Sigmoid colon (tissue), 7 donors: Measurements from ENCODE around the gene RAPGEF2. TPM values are rescaled to one million over a fixed set of nuclear protein-coding genes. Genes with fewer than 3 reads are reported as not detected.

Experiments used
- DNase-seq: peaks from one replicate; pipeline ENCODE4 v3.0.0-alpha.2; 2019
- H3K27ac ChIP-seq, 4 donors: fragments of 200-600 bp; sonication (generic); one replicate each; pipeline ENCODE4 v1.5.1; 2016 to 2019; ENCODE audit warnings: mild to moderate bottlenecking in 1 of 4
- H3K27me3 ChIP-seq, 3 donors: fragments of 200-600 bp; sonication (generic); one replicate each; pipeline ENCODE4 v1.5.1; 2019; ENCODE audit warnings: mild to moderate bottlenecking in 1 of 3
- H3K36me3 ChIP-seq, 4 donors: fragments of 200-600 bp; sonication (generic); one replicate each; pipeline ENCODE4 v1.5.1; 2016 to 2019
- H3K4me1 ChIP-seq, 4 donors: fragments of 200-600 bp; sonication (generic); one replicate each; pipeline ENCODE4 v1.5.1; 2017 to 2019
- H3K4me3 ChIP-seq, 4 donors: fragments of 200-600 bp; sonication (generic); one replicate each; pipeline ENCODE4 v1.5.1; 2017 to 2019; ENCODE audit warnings: mild to moderate bottlenecking in 2 of 4, moderate library complexity in 1 of 4
- H3K9me3 ChIP-seq, 4 donors: fragments of 200-600 bp in 3 of 4; sonication (generic) in 3 of 4; one replicate each; pipeline versions ENCODE4 v1.5.1 to v1.6.1; 2013 to 2019
- CTCF ChIP-seq, 4 experiments: fragments of 450-650 bp in 3 of 4; fragments of 200-600 bp in 1 of 4; IDR thresholded peaks; one replicate each; pipeline ENCODE4 v1.5.1; 2016 to 2019; ENCODE audit warnings: antibody characterized with exemption in 4 of 4, mild to moderate bottlenecking in 3 of 4, moderate library complexity in 2 of 4
- EP300 ChIP-seq, 4 donors: sonication (generic); formaldehyde crosslinking; IDR thresholded peaks; one replicate each; pipeline ENCODE4 v1.6.1; 2017; ENCODE audit warnings: antibody characterized with exemption in 4 of 4
- POLR2A ChIP-seq, 2 donors: fragments of 450-650 bp; IDR thresholded peaks; one replicate each; pipeline ENCODE4 v1.6.1; 2016; ENCODE audit warnings: antibody characterized with exemption in 2 of 2, mild to moderate bottlenecking in 2 of 2, moderate library complexity in 2 of 2
- POLR2AphosphoS5 ChIP-seq, 4 donors: sonication (generic); formaldehyde crosslinking; IDR thresholded peaks; one replicate each; pipeline ENCODE4 v1.6.1; 2017; ENCODE audit warnings: antibody characterized with exemption in 4 of 4
- WGBS, 2 donors: extraction: QIAGEN DNeasy Blood & Tissue Kit; methylation state at CpG; one replicate each; pipeline ENCODE4 v1.1.7; 2013; 5-methylcytosine and 5-hydroxymethylcytosine counted together
- intact Hi-C: fragments of 100-400 bp; cut with DNase I; formaldehyde crosslinking; loops from one replicate; pipeline ENCODE4 v1.15.1; 2023
- polyA plus RNA-seq, 3 donors: library from polyadenylated mRNA; stranded (reverse); fragments of 200-250 nt; gene quantifications; one replicate each; pipeline ENCODE4 v1.2.3, GENCODE V29; 2013
- total RNA-seq, 4 donors: library from RNA; depleted of rRNA; stranded (reverse); fragments of >200 nt; gene quantifications; one replicate each; pipeline ENCODE4 v1.1.0, GENCODE V29; 2016
- donor health status: healthy with polysubstance abuse.
- donor health status: Bipolar disorder and iron deficiency.
- donor health status: healthy.

The RAPGEF2 gene
- total and polyA plus RNA-seq, 7 donors, result 7.8 to 63.1 (median 34.2) TPM

DNA sequence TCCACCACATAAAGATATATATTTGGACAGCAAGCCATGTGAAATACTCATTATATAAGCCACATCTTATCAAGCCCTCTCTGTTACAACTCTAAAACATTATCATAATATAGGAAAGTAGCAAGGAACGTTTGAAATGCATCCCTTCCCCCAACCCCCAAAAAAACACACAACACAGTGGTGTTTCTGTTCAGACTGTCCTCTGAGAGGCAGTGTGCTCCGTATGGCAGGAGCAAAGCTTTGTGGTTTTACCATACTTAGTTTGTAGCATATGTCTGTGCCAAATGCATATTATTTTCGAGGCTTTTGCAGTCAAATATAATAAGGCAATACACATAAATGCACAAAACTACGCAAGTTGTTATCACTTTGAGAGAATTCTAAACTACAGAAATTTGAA, 194.2 kb downstream of the RAPGEF2 start:
- no peak for TF ChIP-seq CTCF (IDR thresholded peaks at IDR 0.05)
- TF ChIP-seq EP300 (IDR thresholded peaks at IDR 0.05), result no peak
- TF ChIP-seq POLR2AphosphoS5 (IDR thresholded peaks at IDR 0.05), result no peak
- TF ChIP-seq POLR2A (IDR thresholded peaks at IDR 0.05), result no peak
- Histone ChIP-seq H3K36me3 (no peaks in the 10 kb centered on the region), H3K27me3 (no peaks in the 10 kb centered on the region), H3K4me3 (no peak overlapping the region), H3K9me3 (no peaks in the 10 kb centered on the region), H3K27ac (no peak overlapping the region), H3K4me1 (peaks cover 0 to 41% (median 19%) of the 10 kb centered on the region in 4 donors)
- no peak for DNase-seq
- intact Hi-C loops, result no loop called here
- WGBS, 2 donors, result 72 to 78% methylated on average over 4 of the region's 4 CpGs

DNA sequence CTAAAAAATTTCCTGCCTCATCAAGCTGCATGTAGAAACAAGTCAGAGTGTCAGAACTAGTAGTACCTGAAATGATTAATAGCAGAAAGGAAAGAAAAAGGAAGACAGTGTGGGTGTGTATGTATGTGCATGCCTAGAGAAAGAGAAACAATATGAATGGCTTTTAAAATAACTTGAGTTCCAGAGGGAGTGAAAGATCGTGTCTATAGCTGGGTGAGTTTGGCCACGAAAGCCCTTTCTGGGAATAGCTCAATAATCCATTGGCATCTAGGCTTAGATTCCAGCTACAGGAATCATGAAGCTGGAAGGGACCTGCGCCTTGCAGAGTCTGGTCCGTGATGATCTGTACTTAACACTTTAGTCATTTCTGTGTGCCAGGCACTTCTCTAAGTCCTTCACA, 195.6 kb downstream of the RAPGEF2 start:
- no peak overlapping the region for H3K27ac ChIP-seq
- intact Hi-C loops, result no loop called here
- DNase-seq, result no peak
- H3K27me3 ChIP-seq, result no peaks in the 10 kb centered on the region
- H3K36me3 ChIP-seq, result no peaks in the 10 kb centered on the region
- TF ChIP-seq POLR2A (IDR thresholded peaks at IDR 0.05), result no peak
- no peak for TF ChIP-seq EP300 (IDR thresholded peaks at IDR 0.05)
- no peak for TF ChIP-seq CTCF (IDR thresholded peaks at IDR 0.05)
- TF ChIP-seq POLR2AphosphoS5 (IDR thresholded peaks at IDR 0.05), result no peak
- H3K4me3 ChIP-seq, result no peak overlapping the region
- H3K9me3 ChIP-seq, result no peaks in the 10 kb centered on the region
- WGBS, 2 donors, result 61 to 66% methylated on average over 4 of the region's 4 CpGs
- H3K4me1 ChIP-seq, result peaks cover 0 to 41% (median 19%) of the 10 kb centered on the region in 4 donors

GRCh38 chr4:159303435-159303834, 200.6 kb downstream of the RAPGEF2 start:
- H3K36me3 ChIP-seq, result peaks cover 0 to 8% (median 2%) of the 10 kb centered on the region in 4 donors
- H3K9me3 ChIP-seq, result no peaks in the 10 kb centered on the region
- WGBS, 2 donors, result 94 to 96% methylated on average over 4 of the region's 4 CpGs
- no peak for DNase-seq
- intact Hi-C loops, result no loop called here
- no peaks in the 10 kb centered on the region for H3K27me3 ChIP-seq
- TF ChIP-seq POLR2AphosphoS5 (IDR thresholded peaks at IDR 0.05), result no peak
- no peak for TF ChIP-seq CTCF (IDR thresholded peaks at IDR 0.05)
- TF ChIP-seq EP300 (IDR thresholded peaks at IDR 0.05), result no peak
- no peak overlapping the region for H3K4me3 ChIP-seq
- peaks cover 0 to 12% (median 4%) of the 10 kb centered on the region in 4 donors for H3K4me1 ChIP-seq
- no peak overlapping the region for H3K27ac ChIP-seq

DNA sequence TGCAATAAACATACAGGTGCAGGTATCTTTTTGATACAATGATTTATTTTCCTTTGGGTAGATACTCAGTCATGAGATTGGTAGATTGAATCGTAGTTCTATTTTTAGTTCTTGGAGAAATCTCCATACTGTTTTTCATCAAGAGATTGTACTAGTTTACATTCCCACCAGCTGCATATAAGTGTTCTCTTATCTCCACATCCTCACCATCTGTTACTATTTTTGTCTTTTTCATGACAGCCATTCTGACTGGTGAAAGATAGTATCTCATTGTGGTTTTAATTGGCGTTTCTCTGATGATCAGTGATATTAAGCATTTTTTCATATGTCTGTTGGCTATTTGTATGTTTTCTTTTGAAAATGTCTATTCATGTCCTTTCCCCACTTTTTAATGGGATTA, 202.2 kb downstream of the RAPGEF2 start:
- H3K4me3 ChIP-seq, result no peak overlapping the region
- 88 to 95% methylated on average over 2 of the region's 2 CpGs for WGBS, 2 donors
- no peak for DNase-seq
- H3K36me3 ChIP-seq, result peaks cover 0 to 8% (median 2%) of the 10 kb centered on the region in 4 donors
- TF ChIP-seq CTCF (IDR thresholded peaks at IDR 0.05) (no peak), POLR2A (IDR thresholded peaks at IDR 0.05) (no peak), EP300 (IDR thresholded peaks at IDR 0.05) (no peak), POLR2AphosphoS5 (IDR thresholded peaks at IDR 0.05) (no peak)
- H3K4me1 ChIP-seq, result peaks cover 0 to 10% (median 2%) of the 10 kb centered on the region in 4 donors
- no peak overlapping the region for H3K27ac ChIP-seq
- H3K27me3 ChIP-seq, result no peaks in the 10 kb centered on the region
- no peaks in the 10 kb centered on the region for H3K9me3 ChIP-seq
- intact Hi-C loops, result no loop called here

DNA sequence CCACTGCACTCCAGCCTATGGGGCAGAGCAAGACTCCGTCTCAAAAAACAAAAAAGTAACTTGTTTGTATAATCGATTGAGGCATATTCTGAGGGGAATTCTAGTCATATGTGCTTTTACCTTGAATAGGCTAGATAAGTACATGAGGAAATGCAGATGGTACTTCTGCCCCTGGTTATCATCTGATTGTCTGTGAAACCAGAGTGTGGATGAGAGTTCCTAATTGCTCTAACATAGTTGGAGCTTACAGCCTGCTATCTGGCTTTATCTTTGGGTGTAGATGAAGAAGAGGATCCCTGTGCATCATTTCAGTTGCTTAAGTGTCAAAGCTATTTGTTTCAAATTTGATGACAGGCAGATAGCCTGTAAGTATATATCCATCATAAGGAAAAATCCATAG, 205.1 kb downstream of the RAPGEF2 start:
- WGBS, 2 donors, result 96% methylated on average over 2 of the region's 2 CpGs
- Histone ChIP-seq H3K9me3 (no peaks in the 10 kb centered on the region), H3K4me3 (no peak overlapping the region), H3K27ac (no peak overlapping the region), H3K4me1 (peaks cover 0 to 10% (median 5%) of the 10 kb centered on the region in 4 donors), H3K27me3 (no peaks in the 10 kb centered on the region), H3K36me3 (peaks cover 0 to 8% (median 2%) of the 10 kb centered on the region in 4 donors)
- DNase-seq, result no peak
- TF ChIP-seq POLR2A (IDR thresholded peaks at IDR 0.05), result no peak
- intact Hi-C loops, result no loop called here
